Measurements from ENCODE around the gene KCNQ1. TPM values are rescaled to one million over a fixed set of nuclear protein-coding genes. Genes with fewer than 3 reads are reported as not detected.

Gene KCNQ1
- total and polyA plus RNA-seq, 4 donors: 15.4 to 41.7 (median 26.2) TPM

DNA sequence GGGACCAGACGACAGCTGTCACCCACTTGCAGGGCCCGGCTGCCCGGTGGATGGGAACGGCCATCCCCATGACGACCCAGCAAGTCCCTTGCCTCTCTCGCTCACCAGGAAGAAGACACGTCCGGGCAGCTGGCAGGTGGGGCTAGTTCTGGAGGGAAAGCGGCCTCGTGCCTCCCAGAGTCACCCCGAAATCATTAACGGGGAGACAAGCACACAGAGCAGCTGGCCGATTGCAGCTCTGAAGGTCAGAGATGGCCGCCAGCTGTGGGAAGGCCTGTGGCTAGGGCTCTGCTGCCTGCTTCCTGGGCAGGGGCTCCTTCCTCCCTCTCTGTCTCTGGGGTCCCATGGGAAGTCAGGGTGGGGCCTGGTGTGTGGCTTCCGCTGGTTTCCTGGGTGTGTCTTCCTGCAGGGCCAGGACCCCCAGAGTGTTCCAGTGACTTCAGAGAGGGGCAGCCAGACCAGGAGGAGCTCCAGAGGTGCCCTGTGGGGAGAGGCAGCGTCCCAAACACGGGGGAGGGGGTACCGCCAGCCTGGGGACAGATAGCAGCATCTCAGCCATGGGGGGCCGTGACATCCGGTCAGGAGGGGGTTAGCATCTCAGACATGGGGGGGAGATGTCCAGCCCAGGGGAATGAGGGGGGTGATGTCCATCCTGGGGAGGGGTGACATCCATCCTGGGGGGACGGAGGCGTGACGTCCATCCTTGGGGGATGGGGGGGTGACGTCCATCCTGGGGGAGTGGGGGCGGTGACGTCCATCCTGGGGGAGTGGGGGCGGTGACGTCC lies 114.9 kb downstream of the KCNQ1 start:
- ATAC-seq (ENCODE audit: insufficient read depth, low FRiP score) (no peak), DNase-seq (peak; percentile 43 to 60 (median 50))
- H3K27me3 ChIP-seq (ENCODE audit: control insufficient read depth in 3 of 3, insufficient read depth in 3 of 3, low read length in 2 of 3): no peaks in the 10 kb centered on the region
- TF ChIP-seq, protein P1, sequence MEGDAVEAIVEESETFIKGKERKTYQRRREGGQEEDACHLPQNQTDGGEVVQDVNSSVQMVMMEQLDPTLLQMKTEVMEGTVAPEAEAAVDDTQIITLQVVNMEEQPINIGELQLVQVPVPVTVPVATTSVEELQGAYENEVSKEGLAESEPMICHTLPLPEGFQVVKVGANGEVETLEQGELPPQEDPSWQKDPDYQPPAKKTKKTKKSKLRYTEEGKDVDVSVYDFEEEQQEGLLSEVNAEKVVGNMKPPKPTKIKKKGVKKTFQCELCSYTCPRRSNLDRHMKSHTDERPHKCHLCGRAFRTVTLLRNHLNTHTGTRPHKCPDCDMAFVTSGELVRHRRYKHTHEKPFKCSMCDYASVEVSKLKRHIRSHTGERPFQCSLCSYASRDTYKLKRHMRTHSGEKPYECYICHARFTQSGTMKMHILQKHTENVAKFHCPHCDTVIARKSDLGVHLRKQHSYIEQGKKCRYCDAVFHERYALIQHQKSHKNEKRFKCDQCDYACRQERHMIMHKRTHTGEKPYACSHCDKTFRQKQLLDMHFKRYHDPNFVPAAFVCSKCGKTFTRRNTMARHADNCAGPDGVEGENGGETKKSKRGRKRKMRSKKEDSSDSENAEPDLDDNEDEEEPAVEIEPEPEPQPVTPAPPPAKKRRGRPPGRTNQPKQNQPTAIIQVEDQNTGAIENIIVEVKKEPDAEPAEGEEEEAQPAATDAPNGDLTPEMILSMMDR (IDR thresholded peaks at IDR 0.05; ENCODE audit: control extremely low read depth, extremely low read depth): no peak
- H3K9ac ChIP-seq (ENCODE audit: insufficient read depth in 1 of 2, low read length in 2 of 2): no peak overlapping the region
- H3K27ac ChIP-seq (ENCODE audit: low read depth in 1 of 2, low read length in 1 of 2): no peak overlapping the region
- peaks cover 0 to 25% (median 9%) of the 10 kb centered on the region in 5 donors for H3K4me1 ChIP-seq (ENCODE audit: control insufficient read depth in 5 of 5, insufficient read depth in 5 of 5, low read length in 5 of 5)
- WGBS, 2 donors: 64 to 68% methylated on average over 28 of the region's 28 CpGs
- no peak overlapping the region for H3K4me3 ChIP-seq
- peaks cover 0 to 4% (median 0%) of the 10 kb centered on the region in 4 donors for H3K9me3 ChIP-seq (ENCODE audit: control insufficient read depth in 4 of 4, insufficient read depth in 3 of 4, low read length in 3 of 4)
- no peaks in the 10 kb centered on the region for H3K36me3 ChIP-seq (ENCODE audit: control insufficient read depth in 4 of 4, insufficient read depth in 4 of 4, low read length in 4 of 4)

DNA sequence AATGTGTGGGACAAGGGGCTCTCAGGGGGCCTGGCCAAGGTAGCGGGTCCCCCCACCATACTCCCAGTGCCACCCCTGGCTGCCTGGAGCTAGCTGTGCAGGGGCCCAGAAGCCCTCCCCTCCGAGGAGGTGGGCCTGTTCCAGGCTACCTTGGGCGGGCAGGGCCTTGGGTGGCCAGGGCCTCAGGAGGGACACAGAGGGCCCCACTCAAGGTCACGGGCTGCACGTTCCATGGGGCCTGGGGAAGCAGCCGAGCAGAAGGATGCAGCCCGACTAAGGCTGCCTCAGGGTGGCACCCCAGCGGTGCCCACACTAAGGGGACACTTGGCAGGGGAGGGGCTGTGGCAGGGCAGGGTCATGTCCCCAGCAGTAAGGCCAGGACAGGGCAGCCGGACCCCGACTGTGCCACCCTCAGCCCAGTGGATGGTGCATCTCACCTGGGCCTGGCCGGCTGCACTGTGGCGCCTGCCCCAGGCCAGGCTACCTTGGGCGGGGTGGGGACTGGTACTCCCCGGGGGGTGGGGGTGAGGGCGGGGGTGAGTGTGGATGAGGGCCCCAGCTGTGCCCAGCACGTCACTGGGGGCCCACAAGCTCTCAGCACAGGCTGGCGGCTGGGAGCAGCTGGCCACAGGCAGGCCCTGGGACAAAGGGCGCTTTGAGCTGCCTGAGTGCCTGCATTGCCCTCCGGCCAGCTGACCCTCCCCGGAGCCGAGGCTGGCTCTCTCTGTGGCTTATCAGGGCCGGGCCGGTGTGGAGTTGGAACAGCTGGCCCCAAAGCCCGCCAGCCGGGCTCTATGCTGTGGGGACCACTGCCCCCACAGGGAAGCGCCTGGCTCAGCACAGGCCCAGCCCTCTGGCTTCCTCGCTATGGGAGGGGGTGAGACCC lies 117.1 kb downstream of the KCNQ1 start:
- TF ChIP-seq, protein P1 (IDR thresholded peaks at IDR 0.05; ENCODE audit: control extremely low read depth, extremely low read depth): no peak
- peaks cover 0 to 18% (median 9%) of the 10 kb centered on the region in 5 donors for H3K4me1 ChIP-seq (ENCODE audit: control insufficient read depth in 5 of 5, insufficient read depth in 5 of 5, low read length in 5 of 5)
- H3K27me3 ChIP-seq (ENCODE audit: control insufficient read depth in 3 of 3, insufficient read depth in 3 of 3, low read length in 2 of 3): no peaks in the 10 kb centered on the region
- WGBS, 2 donors: 90 to 96% methylated on average over 27 of the region's 27 CpGs
- ATAC-seq (ENCODE audit: insufficient read depth, low FRiP score): no peak
- H3K27ac ChIP-seq (ENCODE audit: low read depth in 1 of 2, low read length in 1 of 2): no peak overlapping the region
- H3K9ac ChIP-seq (ENCODE audit: insufficient read depth in 1 of 2, low read length in 2 of 2): no peak overlapping the region
- DNase-seq: peak; percentile 65 to 72 (median 67)
- peaks cover 0 to 4% (median 0%) of the 10 kb centered on the region in 4 donors for H3K9me3 ChIP-seq (ENCODE audit: control insufficient read depth in 4 of 4, insufficient read depth in 3 of 4, low read length in 3 of 4)
- H3K36me3 ChIP-seq (ENCODE audit: control insufficient read depth in 4 of 4, insufficient read depth in 4 of 4, low read length in 4 of 4): no peaks in the 10 kb centered on the region
- no peak overlapping the region for H3K4me3 ChIP-seq

GRCh38 chr11:2562890-2563212 lies 118.0 kb downstream of the KCNQ1 start:
- Histone ChIP-seq H3K4me3 (no peak overlapping the region), H3K36me3 (ENCODE audit: control insufficient read depth in 4 of 4, insufficient read depth in 4 of 4, low read length in 4 of 4) (no peaks in the 10 kb centered on the region), H3K4me1 (ENCODE audit: control insufficient read depth in 5 of 5, insufficient read depth in 5 of 5, low read length in 5 of 5) (peaks cover 0 to 18% (median 9%) of the 10 kb centered on the region in 5 donors), H3K9ac (ENCODE audit: insufficient read depth in 1 of 2, low read length in 2 of 2) (no peak overlapping the region), H3K9me3 (ENCODE audit: control insufficient read depth in 4 of 4, insufficient read depth in 3 of 4, low read length in 3 of 4) (no peaks in the 10 kb centered on the region), H3K27ac (ENCODE audit: low read depth in 1 of 2, low read length in 1 of 2) (no peak overlapping the region), H3K27me3 (ENCODE audit: control insufficient read depth in 3 of 3, insufficient read depth in 3 of 3, low read length in 2 of 3) (no peaks in the 10 kb centered on the region)
- WGBS, 2 donors: 88 to 95% methylated on average over 6 of the region's 6 CpGs
- TF ChIP-seq, protein P1 (IDR thresholded peaks at IDR 0.05; ENCODE audit: control extremely low read depth, extremely low read depth): no peak
- ATAC-seq (ENCODE audit: insufficient read depth, low FRiP score) (no peak), DNase-seq (peak; percentile 9 to 56 (median 20))
